Activated gamma-delta T cell (primary cell): ENCODE measurements around the gene IRX6.

ENCODE experiments used
- DNase-seq: peaks from one replicate; lab custom pipeline; 2025; lab: John Stamatoyannopoulos, UW

IRX6 gene

DNA sequence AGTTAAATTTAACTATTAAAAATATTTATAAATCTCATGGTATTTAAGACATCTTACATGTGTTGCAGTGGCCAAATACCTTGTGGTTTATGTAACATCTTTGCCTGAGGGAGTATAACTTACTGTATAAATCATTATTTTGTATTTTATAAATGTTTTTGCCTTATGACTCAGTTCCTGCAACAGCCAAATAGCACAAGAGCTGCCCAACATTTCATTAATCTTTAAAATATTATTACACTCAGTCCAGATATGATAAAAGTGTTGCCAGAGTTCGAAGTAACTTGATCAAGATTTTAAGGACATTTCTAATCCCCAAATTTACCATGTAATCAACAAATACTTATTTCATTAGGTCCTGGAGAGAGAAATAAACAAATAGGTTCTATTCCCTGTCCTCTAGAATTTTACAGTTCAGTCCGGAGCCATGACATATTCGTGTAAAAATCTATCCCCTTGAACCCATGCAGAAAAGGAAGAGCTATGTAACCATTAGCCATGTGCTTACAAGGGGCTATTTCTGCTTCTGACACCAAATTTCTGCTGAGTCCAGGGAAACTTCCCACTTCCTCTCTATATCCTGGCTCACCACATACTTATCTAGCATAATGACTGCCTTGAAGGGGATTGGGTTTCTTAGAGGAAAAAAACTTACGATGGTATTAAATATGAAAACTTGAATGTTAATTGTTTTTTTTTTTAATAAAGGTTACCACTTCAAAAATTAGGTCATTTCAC lies 44.0 kb downstream of the IRX6 start:
- no peak for DNase-seq

GRCh38 chr16:55369151-55369550 lies 45.1 kb downstream of the IRX6 start:
- DNase-seq = no peak

DNA sequence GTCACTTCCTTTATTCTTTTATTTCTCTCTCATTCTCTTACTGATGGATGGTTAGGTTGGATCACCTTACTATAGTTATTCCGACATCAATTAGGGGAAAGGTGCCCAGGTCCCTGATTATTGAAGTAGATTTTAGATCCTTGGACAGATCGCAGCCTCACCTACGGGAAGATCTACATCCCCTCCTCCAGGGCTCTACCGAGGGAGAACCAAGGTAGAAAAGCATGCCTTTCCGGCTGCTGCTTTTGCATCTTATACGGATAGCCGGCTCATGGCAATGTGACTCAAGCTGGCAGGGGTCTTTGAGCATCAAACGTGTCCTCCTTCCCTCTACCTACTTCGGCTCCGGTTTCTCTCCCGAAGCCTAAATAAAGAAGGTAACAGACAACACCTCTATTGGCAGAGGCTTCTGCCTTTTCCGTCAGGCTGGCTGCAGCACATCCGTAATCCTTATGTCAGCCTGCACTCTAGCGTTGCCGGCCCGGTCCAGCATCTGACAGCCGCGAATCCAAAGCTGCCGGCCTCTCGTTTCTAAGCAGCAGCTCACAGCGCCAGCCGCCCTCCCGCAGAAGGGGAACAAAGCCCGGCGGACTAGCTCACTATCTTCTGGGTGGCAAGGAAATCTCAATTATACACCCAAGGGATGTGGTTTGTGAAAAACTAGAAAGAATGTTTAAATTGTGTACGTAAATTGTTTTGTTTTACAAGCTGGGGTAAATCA lies 46.9 kb downstream of the IRX6 start:
- no peak for DNase-seq

DNA sequence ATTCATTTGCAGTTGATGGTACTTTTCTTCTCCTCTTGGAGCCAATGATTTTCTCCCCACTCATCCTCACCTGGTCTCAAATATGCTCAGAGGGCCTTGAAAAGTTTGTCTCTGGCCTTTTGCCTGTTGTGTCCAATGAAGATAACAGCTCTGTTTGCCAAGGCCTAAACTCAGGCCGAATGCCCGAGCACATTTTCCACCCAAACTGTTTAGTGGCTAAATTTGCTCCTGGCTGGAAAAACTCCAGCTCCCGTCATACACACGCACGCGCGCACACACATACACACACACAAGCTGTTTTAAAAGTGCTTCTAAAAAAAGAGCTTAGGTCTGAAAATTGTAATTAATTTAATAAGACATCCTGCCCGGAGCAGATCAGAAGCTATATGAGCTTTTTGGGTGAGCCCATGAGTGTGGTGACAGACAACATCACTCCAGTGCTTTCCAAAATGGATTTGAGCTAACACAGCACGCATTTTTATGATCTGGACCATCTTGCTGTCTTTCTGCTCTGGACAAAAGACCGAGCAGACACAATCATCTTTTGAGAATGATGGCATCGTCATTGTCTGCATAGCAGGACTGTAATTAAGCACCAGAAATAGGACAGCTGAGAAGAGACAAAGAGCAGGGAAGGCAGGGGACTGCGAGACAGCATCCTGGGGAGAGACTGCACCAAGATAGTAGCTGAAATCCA lies 48.9 kb downstream of the IRX6 start:
- no peak for DNase-seq

- DNase-seq = no peak
Measured at GRCh38 chr16:55373489-55373832, 49.5 kb downstream of the IRX6 start.

GRCh38 chr16:55376045-55376444 lies 52.0 kb downstream of the IRX6 start:
- DNase-seq = no peak

- no peak for DNase-seq
Measured at GRCh38 chr16:55376567-55377167, 52.7 kb downstream of the IRX6 start.

DNA sequence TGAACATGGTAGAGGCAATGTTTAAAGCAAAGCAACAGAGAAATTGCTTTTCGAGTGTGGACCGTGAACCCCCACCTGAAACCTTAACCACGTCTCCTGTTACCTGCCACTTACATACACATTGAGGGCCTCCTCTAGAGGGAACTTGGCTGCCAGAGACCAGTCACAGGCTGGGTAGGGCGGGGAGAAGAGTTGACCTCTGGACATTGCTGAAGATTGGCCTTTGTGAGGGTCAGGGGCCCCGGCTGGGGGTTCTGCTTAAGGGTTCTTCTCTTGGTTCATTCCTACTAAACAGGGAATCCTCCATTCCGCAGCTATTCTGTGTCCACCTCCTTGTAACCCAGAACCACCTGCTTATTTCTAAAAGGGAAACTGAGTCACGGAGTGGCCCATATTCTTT lies 53.8 kb downstream of the IRX6 start:
- DNase-seq = no peak

GRCh38 chr16:55378616-55379015 lies 54.6 kb downstream of the IRX6 start:
- DNase-seq = no peak

- DNase-seq = no peak
Measured at GRCh38 chr16:55379371-55379770, 55.4 kb downstream of the IRX6 start.

DNA sequence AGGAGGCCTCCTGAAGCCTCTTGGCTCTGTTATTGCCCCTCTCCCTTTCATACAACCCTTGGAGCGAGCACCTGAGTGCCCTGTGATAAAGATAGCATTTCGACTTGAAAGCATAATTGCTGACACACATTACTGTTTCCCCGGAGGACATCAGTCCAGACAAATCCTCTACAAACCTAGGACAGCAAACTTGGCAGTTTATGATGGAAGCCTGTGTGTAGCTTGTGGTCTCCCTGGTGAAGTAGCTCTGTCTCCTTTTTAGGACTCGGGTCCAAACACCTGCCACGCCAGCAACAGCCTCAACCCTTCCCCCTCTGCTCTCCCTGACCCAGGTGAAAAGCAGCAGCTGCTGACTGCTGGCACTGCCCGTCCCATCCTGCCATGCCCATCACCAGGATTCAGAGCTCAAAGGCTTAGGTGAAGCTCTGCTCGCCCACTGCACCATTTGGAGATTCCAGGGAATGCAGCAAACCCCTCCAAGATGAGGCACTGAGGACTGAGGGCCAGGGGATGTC lies 55.9 kb downstream of the IRX6 start:
- DNase-seq = no peak
